Keratinocyte (primary cell): ENCODE data around the gene TMF1. TPM values are rescaled to one million over a fixed set of nuclear protein-coding genes. Genes with fewer than 3 reads are reported as not detected.

Source experiments
- DNase-seq: peaks from one replicate; pipeline ENCODE4 v3.0.0-alpha.2; 2011; ENCODE audit warnings: low read depth, missing footprints, low spot score
- FAIRE-seq: peaks from 2 replicates; lab custom pipeline; 2011; peaks lifted over from hg19 to GRCh38; lab: Jason Lieb, UNC
- H2AFZ ChIP-seq: 2 replicates; pipeline ENCODE4 v1.6.0; 2012; ENCODE audit warnings: low read length, control low read depth, inconsistent platforms; ENCODE audit not compliant: control insufficient read depth
- H3K27ac ChIP-seq: 2 replicates; pipeline ENCODE4 v1.5.1; 2011; ENCODE audit warnings: low read length; ENCODE audit not compliant: control insufficient read depth, insufficient read depth
- H3K27me3 ChIP-seq: 3 replicates; pipeline ENCODE4 v1.6.0; 2011; ENCODE audit warnings: low read length; ENCODE audit not compliant: control insufficient read depth, insufficient read depth; ENCODE audit errors: extremely low read depth
- H3K36me3 ChIP-seq, 2 experiments: 2 replicates in 1 of 2; 3 replicates in 1 of 2; pipeline ENCODE4 v1.5.1; 2011; ENCODE audit warnings: low read length in 2 of 2, mild to moderate bottlenecking in 1 of 2; ENCODE audit not compliant: control insufficient read depth in 2 of 2, insufficient read depth in 2 of 2; ENCODE audit errors: extremely low read depth in 1 of 2
- H3K4me1 ChIP-seq: 3 replicates; pipeline ENCODE4 v1.5.1; 2011; ENCODE audit warnings: low read length; ENCODE audit not compliant: control insufficient read depth, insufficient read depth; ENCODE audit errors: extremely low read depth
- H3K4me2 ChIP-seq: 3 replicates; pipeline ENCODE4 v1.6.0; 2011; ENCODE audit warnings: low read depth, low read length; ENCODE audit not compliant: control insufficient read depth, insufficient read depth; ENCODE audit errors: extremely low read depth
- H3K4me3 ChIP-seq, 3 experiments: fragments of 200-600 bp in 1 of 3; sonication (generic) in 1 of 3; 2 replicates in 2 of 3; 3 replicates in 1 of 3; pipeline ENCODE4 v1.5.1; 2011 to 2016; ENCODE audit warnings: low read length in 3 of 3, mild to moderate bottlenecking in 3 of 3, control low read depth in 2 of 3, inconsistent platforms in 1 of 3, low read depth in 1 of 3, mixed read lengths in 1 of 3, mixed run types in 1 of 3, moderate library complexity in 1 of 3; ENCODE audit not compliant: control insufficient read depth in 2 of 3, insufficient read depth in 2 of 3; ENCODE audit errors: extremely low read depth in 1 of 3
- H3K79me2 ChIP-seq: 2 replicates; pipeline ENCODE4 v1.6.0; 2012; ENCODE audit warnings: low read length; ENCODE audit not compliant: control insufficient read depth, insufficient read depth
- H3K9ac ChIP-seq: 3 replicates; pipeline ENCODE4 v1.6.0; 2011; ENCODE audit warnings: low read length; ENCODE audit not compliant: control insufficient read depth, insufficient read depth; ENCODE audit errors: extremely low read depth
- H3K9me1 ChIP-seq: 3 replicates; pipeline ENCODE4 v1.6.0; 2011; ENCODE audit warnings: low read length; ENCODE audit not compliant: control insufficient read depth, insufficient read depth; ENCODE audit errors: extremely low read depth
- H3K9me3 ChIP-seq: 2 replicates; pipeline ENCODE4 v1.5.1; 2012; ENCODE audit warnings: low read depth, low read length; ENCODE audit not compliant: control insufficient read depth
- H4K20me1 ChIP-seq: 3 replicates; pipeline ENCODE4 v1.6.0; 2011; ENCODE audit warnings: low read length; ENCODE audit not compliant: control insufficient read depth, insufficient read depth; ENCODE audit errors: extremely low read depth
- EZH2 ChIP-seq: IDR thresholded peaks from one replicate; pipeline ENCODE4 v1.6.1; 2012; ENCODE audit warnings: inconsistent platforms, mild to moderate bottlenecking, low read length, moderate library complexity
- dilution Hi-C: fragments of 300-500 bp; cut with MboI; formaldehyde crosslinking; loops from one replicate; pipeline ENCODE4 v1.7.0; 2020; ENCODE audit warnings: low sequenced_read_pairs; ENCODE audit not compliant: extremely low pct_ligation_motif_present
- polyA plus RNA-seq, 5 experiments: library from polyadenylated mRNA; depleted of rRNA in 3 of 5; stranded (reverse) in 3 of 5; stranded (forward) in 1 of 5; unstranded in 1 of 5; fragments of >200 nt; gene quantifications; 1 replicate in 1 of 5; 2 replicates in 3 of 5; 3 replicates in 1 of 5; pipeline versions ENCODE4 v1.2.1 to v1.2.3, GENCODE V29; 2011 to 2012; ENCODE audit warnings: missing spikeins in 2 of 5, low read depth in 1 of 5, low replicate concordance in 1 of 5
- TF ChIP-seq, protein P1 (sequence below), 3 experiments: IDR thresholded peaks in 1 of 3; conservative IDR thresholded peaks in 1 of 3; optimal IDR thresholded peaks in 1 of 3; 2 replicates in 2 of 3; 3 replicates in 1 of 3; pipeline versions ENCODE3 to v1.5.1; 2011; ENCODE audit warnings: low read length in 3 of 3, mild to moderate bottlenecking in 3 of 3, moderate library complexity in 2 of 3, control low read depth in 1 of 3, inconsistent platforms in 1 of 3; ENCODE audit not compliant: insufficient read depth in 2 of 3; ENCODE audit errors: extremely low read depth in 1 of 3

The TMF1 gene
- polyA plus RNA-seq, 1 donor (not counting 4 experiments of a cell fraction or from before 2014, with no cell fraction given): 13.7 TPM

DNA sequence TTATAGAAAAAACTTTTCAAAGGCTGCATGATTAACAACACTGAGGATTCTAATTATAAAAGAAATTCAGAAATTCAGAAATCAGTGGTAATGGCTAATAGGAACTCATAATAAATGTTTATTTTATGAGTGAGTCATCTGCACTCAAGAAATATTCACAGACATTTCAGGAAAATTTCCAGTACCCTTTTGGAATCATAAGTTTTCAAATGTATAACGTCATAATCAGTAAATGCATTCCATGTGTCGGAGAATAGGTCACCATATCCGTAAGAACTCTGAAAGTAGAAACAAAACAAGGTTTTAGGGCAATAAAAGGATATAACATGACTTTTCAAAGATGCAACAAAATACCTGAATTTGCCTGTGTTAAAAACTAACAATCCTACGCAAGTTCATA lies 63.4 kb downstream of the TMF1 start:
- FAIRE-seq (no peak), DNase-seq (no peak)
- no peaks in the 10 kb centered on the region for H3K27me3 ChIP-seq
- TF ChIP-seq, protein P1, sequence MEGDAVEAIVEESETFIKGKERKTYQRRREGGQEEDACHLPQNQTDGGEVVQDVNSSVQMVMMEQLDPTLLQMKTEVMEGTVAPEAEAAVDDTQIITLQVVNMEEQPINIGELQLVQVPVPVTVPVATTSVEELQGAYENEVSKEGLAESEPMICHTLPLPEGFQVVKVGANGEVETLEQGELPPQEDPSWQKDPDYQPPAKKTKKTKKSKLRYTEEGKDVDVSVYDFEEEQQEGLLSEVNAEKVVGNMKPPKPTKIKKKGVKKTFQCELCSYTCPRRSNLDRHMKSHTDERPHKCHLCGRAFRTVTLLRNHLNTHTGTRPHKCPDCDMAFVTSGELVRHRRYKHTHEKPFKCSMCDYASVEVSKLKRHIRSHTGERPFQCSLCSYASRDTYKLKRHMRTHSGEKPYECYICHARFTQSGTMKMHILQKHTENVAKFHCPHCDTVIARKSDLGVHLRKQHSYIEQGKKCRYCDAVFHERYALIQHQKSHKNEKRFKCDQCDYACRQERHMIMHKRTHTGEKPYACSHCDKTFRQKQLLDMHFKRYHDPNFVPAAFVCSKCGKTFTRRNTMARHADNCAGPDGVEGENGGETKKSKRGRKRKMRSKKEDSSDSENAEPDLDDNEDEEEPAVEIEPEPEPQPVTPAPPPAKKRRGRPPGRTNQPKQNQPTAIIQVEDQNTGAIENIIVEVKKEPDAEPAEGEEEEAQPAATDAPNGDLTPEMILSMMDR (optimal IDR thresholded peaks at IDR 0.05 in 1 of 3, IDR thresholded peaks at IDR 0.05 in 1 of 3, conservative IDR thresholded peaks at IDR 0.05 in 1 of 3; ENCODE audit: extremely low read depth in 1 of 3, insufficient read depth in 2 of 3, low read length in 3 of 3): no peak
- TF ChIP-seq EZH2: no peak
- peaks cover 15 to 20% of the 10 kb centered on the region in 2 experiments for H3K36me3 ChIP-seq
- H3K27ac ChIP-seq: no peak overlapping the region
- H3K4me3 ChIP-seq: no peak overlapping the region
- H2AFZ ChIP-seq: no peak overlapping the region
- no peaks in the 10 kb centered on the region for H3K79me2 ChIP-seq
- no peaks in the 10 kb centered on the region for H4K20me1 ChIP-seq
- H3K4me2 ChIP-seq: no peak overlapping the region
- dilution Hi-C loops: no loop called here
- no peaks in the 10 kb centered on the region for H3K9me1 ChIP-seq
- no peaks in the 10 kb centered on the region for H3K9me3 ChIP-seq
- no peak overlapping the region for H3K9ac ChIP-seq
- H3K4me1 ChIP-seq: no peaks in the 10 kb centered on the region

DNA sequence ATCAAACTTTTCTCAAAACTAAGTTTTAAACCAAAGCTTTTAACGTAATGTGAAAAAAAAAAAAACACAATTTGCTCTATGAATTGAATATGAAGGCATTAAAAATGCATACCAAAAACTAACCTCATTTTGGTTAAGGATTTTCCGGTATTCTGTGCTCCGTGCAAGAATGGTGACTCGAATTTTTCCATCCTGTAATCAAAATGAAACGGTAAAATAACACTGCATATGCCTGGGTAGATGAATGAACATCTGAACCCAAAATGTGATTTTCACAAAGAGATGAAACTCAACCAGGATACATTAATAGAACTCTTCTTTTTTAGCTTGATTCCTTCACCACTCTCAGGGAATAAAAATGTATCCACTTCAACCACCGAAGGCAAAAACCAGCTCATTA lies 64.8 kb downstream of the TMF1 start:
- Histone ChIP-seq H3K9me3 (no peaks in the 10 kb centered on the region), H3K9ac (no peak overlapping the region), H3K79me2 (no peaks in the 10 kb centered on the region), H4K20me1 (no peaks in the 10 kb centered on the region), H3K4me2 (no peak overlapping the region), H2AFZ (no peak overlapping the region), H3K4me1 (no peaks in the 10 kb centered on the region), H3K27ac (no peak overlapping the region), H3K4me3 (no peak overlapping the region), H3K36me3 (peaks cover 18 to 24% of the 10 kb centered on the region in 2 experiments), H3K27me3 (no peaks in the 10 kb centered on the region), H3K9me1 (no peaks in the 10 kb centered on the region)
- no peak for DNase-seq
- no peak for FAIRE-seq
- TF ChIP-seq EZH2: no peak
- TF ChIP-seq, protein P1 (optimal IDR thresholded peaks at IDR 0.05 in 1 of 3, IDR thresholded peaks at IDR 0.05 in 1 of 3, conservative IDR thresholded peaks at IDR 0.05 in 1 of 3; ENCODE audit: extremely low read depth in 1 of 3, insufficient read depth in 2 of 3, low read length in 3 of 3): no peak
- dilution Hi-C loops: no loop called here
